ENCODE results near the gene PKDREJ. TPM values are rescaled to one million over a fixed set of nuclear protein-coding genes. Genes with fewer than 3 reads are reported as not detected.

Gene PKDREJ
- polyA plus RNA-seq, 1 experiment = not detected

GRCh38 chr22:46240073-46240472 lies 23.1 kb downstream of the PKDREJ start:
- DNase-seq (ENCODE audit: low read depth) = no peak
- no peak for TF ChIP-seq CTCF (IDR thresholded peaks at IDR 0.05; ENCODE audit: insufficient read depth, low read depth, low read length)
- CTCF ChIA-PET = no interaction called here
- POLR2A ChIA-PET = no interaction called here
- Histone ChIP-seq H3K27me3 (ENCODE audit: control insufficient read depth, insufficient read depth, low read length) (no peaks in the 10 kb centered on the region), H3K36me3 (ENCODE audit: control insufficient read depth, insufficient read depth, low read length) (peaks cover 13% of the 10 kb centered on the region), H3K4me3 (ENCODE audit: low read depth, low read length) (no peak overlapping the region)

GRCh38 chr22:46239261-46240048 lies 23.7 kb downstream of the PKDREJ start:
- DNase-seq (ENCODE audit: low read depth) = no peak
- Histone ChIP-seq H3K4me3 (ENCODE audit: low read depth, low read length) (no peak overlapping the region), H3K36me3 (ENCODE audit: control insufficient read depth, insufficient read depth, low read length) (peaks cover 13% of the 10 kb centered on the region), H3K27me3 (ENCODE audit: control insufficient read depth, insufficient read depth, low read length) (no peaks in the 10 kb centered on the region)
- no peak for TF ChIP-seq CTCF (IDR thresholded peaks at IDR 0.05; ENCODE audit: insufficient read depth, low read depth, low read length)
- POLR2A ChIA-PET = no interaction called here
- CTCF ChIA-PET = no interaction called here

GRCh38 chr22:46238541-46238940 lies 24.6 kb downstream of the PKDREJ start:
- ChIA-PET POLR2A (no interaction called here), CTCF (interaction anchor here (1.1 kb wide), 1 partner anchor 14 kb away, joined by 3 read pairs; no protein-coding TSS in a partner anchor)
- Histone ChIP-seq H3K4me3 (ENCODE audit: low read depth, low read length) (no peak overlapping the region), H3K36me3 (ENCODE audit: control insufficient read depth, insufficient read depth, low read length) (peaks cover 13% of the 10 kb centered on the region), H3K27me3 (ENCODE audit: control insufficient read depth, insufficient read depth, low read length) (no peaks in the 10 kb centered on the region)
- DNase-seq (ENCODE audit: low read depth) = no peak
- no peak for TF ChIP-seq CTCF (IDR thresholded peaks at IDR 0.05; ENCODE audit: insufficient read depth, low read depth, low read length)

- Histone ChIP-seq H3K36me3 (ENCODE audit: control insufficient read depth, insufficient read depth, low read length) (peaks cover 14% of the 10 kb centered on the region), H3K27me3 (ENCODE audit: control insufficient read depth, insufficient read depth, low read length) (no peaks in the 10 kb centered on the region), H3K4me3 (ENCODE audit: low read depth, low read length) (no peak overlapping the region)
- CTCF ChIA-PET = interaction anchor here (1.0 to 1.2 kb wide), 3 partner anchors 9 to 121 kb away, joined by 3 read pairs; no protein-coding TSS in a partner anchor
- DNase-seq (ENCODE audit: low read depth) = no peak
- POLR2A ChIA-PET = no interaction called here
- TF ChIP-seq CTCF (IDR thresholded peaks at IDR 0.05; ENCODE audit: insufficient read depth, low read depth, low read length) = no peak
Measured at GRCh38 chr22:46237453-46238124, 25.6 kb downstream of the PKDREJ start.

- Histone ChIP-seq H3K27me3 (ENCODE audit: control insufficient read depth, insufficient read depth, low read length) (no peaks in the 10 kb centered on the region), H3K4me3 (ENCODE audit: low read depth, low read length) (no peak overlapping the region), H3K36me3 (ENCODE audit: control insufficient read depth, insufficient read depth, low read length) (peaks cover 10% of the 10 kb centered on the region)
- POLR2A ChIA-PET = no interaction called here
- CTCF ChIA-PET = no interaction called here
- no peak for TF ChIP-seq CTCF (IDR thresholded peaks at IDR 0.05; ENCODE audit: insufficient read depth, low read depth, low read length)
- DNase-seq (ENCODE audit: low read depth) = no peak
Measured at GRCh38 chr22:46234969-46235368, 28.2 kb downstream of the PKDREJ start.

Data from BJ (cell line).